IMR-90 (cell line): ENCODE data around the gene MDM4. TPM values are rescaled to one million over a fixed set of nuclear protein-coding genes. Genes with fewer than 3 reads are reported as not detected.

Experiments
- ATAC-seq: fragments of 200-7000 bp; cut with Tn5 transposase; 2 replicates; pipeline ENCODE4 v1.9.1; 2020; ENCODE audit warnings: low read depth, mild to moderate bottlenecking, moderate library complexity
- BruUV-seq: library from RNA; stranded (reverse); fragments of 400-500 nt; replicated peaks from 2 replicates; lab custom pipeline; 2021; lab: Mats Ljungman, UMichigan
- CTCF ChIA-PET: fragments of 300-600 bp; formaldehyde crosslinking; extraction: SDS; loops from one replicate; lab custom pipeline; 2021; ENCODE audit warnings: antibody characterized with exemption; lab: Yijun Ruan, JAX
- POLR2A ChIA-PET: fragments of 300-600 bp; sonication (Branson Sonifier 250); formaldehyde crosslinking; loops from one replicate; lab custom pipeline; 2022; ENCODE audit warnings: antibody characterized with exemption; ENCODE audit not compliant: unreplicated experiment; lab: Charles Lee
- DNase-seq: peaks from one replicate; pipeline ENCODE4 v3.0.0; 2013
- H2AFZ ChIP-seq: replicated peaks from 2 replicates; pipeline ENCODE3; 2013; ENCODE audit warnings: low read length, mild to moderate bottlenecking; ENCODE audit not compliant: poor library complexity
- H2AK5ac ChIP-seq: 2 replicates; pipeline ENCODE4 v1.6.1; 2013; ENCODE audit warnings: low read depth, low read length, inconsistent platforms
- H2AK9ac ChIP-seq: replicated peaks from 2 replicates; pipeline ENCODE3; 2013; ENCODE audit warnings: mild to moderate bottlenecking, low read depth, low read length, moderate library complexity; ENCODE audit not compliant: poor library complexity
- H2BK120ac ChIP-seq: 2 replicates; pipeline ENCODE4 v1.6.1; 2013; ENCODE audit warnings: low read depth, low read length, inconsistent platforms
- H2BK15ac ChIP-seq: 3 replicates; pipeline ENCODE4 v1.6.1; 2013; ENCODE audit warnings: low read depth, low read length, inconsistent platforms
- H2BK20ac ChIP-seq: 2 replicates; pipeline ENCODE4 v1.6.1; 2013; ENCODE audit warnings: low read depth, mild to moderate bottlenecking, inconsistent platforms, low read length, moderate library complexity
- H2BK5ac ChIP-seq: 2 replicates; pipeline ENCODE4 v1.6.1; 2013; ENCODE audit warnings: mild to moderate bottlenecking, low read depth, low read length, inconsistent platforms; ENCODE audit not compliant: poor library complexity, severe bottlenecking
- H3K14ac ChIP-seq: replicated peaks from 2 replicates; pipeline ENCODE4 v1.6.1; 2013; ENCODE audit warnings: low read depth, low read length, inconsistent platforms
- H3K18ac ChIP-seq: 2 replicates; pipeline ENCODE4 v1.6.1; 2013; ENCODE audit warnings: low read depth, low read length, control low read depth
- H3K23ac ChIP-seq: 2 replicates; pipeline ENCODE4 v1.6.1; 2013; ENCODE audit warnings: low read depth, low read length, inconsistent platforms
- H3K27ac ChIP-seq: 2 replicates; pipeline ENCODE4 v1.5.1; 2013; ENCODE audit warnings: mild to moderate bottlenecking, control low read depth, low read length; ENCODE audit not compliant: insufficient read depth
- H3K27me3 ChIP-seq: 2 replicates; pipeline ENCODE4 v1.6.1; 2013; ENCODE audit warnings: low read length; ENCODE audit not compliant: control insufficient read depth, insufficient read depth
- H3K36me3 ChIP-seq: 2 replicates; pipeline ENCODE4 v1.6.1; 2013; ENCODE audit warnings: low read length, mixed read lengths; ENCODE audit not compliant: control insufficient read depth, insufficient read depth
- H3K4ac ChIP-seq: 2 replicates; pipeline ENCODE4 v1.6.1; 2013; ENCODE audit warnings: low read depth, low read length, inconsistent platforms
- H3K4me1 ChIP-seq: 2 replicates; pipeline ENCODE4 v1.6.1; 2013; ENCODE audit warnings: low read length, mixed read lengths; ENCODE audit not compliant: control insufficient read depth, insufficient read depth
- H3K4me2 ChIP-seq: 2 replicates; pipeline ENCODE4 v1.6.1; 2013; ENCODE audit warnings: low read depth, mild to moderate bottlenecking, control low read depth, low read length, moderate library complexity
- H3K4me3 ChIP-seq: 2 replicates; pipeline ENCODE4 v1.5.1; 2013; ENCODE audit warnings: low read depth, mild to moderate bottlenecking, control low read depth, low read length, moderate library complexity; ENCODE audit not compliant: insufficient read depth
- H3K56ac ChIP-seq: 2 replicates; pipeline ENCODE4 v1.6.1; 2013; ENCODE audit warnings: low read length, inconsistent platforms; ENCODE audit not compliant: insufficient read depth; ENCODE audit errors: extremely low read depth
- H3K79me1 ChIP-seq, 2 experiments: 2 replicates each; pipeline ENCODE4 v1.6.1; 2013; ENCODE audit warnings: low read length in 2 of 2, inconsistent platforms in 1 of 2, low read depth in 1 of 2
- H3K9ac ChIP-seq: 2 replicates; pipeline ENCODE4 v1.6.1; 2013; ENCODE audit warnings: low read depth, low read length, control low read depth
- H3K9me1 ChIP-seq: 2 replicates; pipeline ENCODE4 v1.6.1; 2013; ENCODE audit warnings: low read length, inconsistent platforms; ENCODE audit not compliant: insufficient read depth
- H3K9me3 ChIP-seq: 2 replicates; pipeline ENCODE4 v1.6.1; 2013; ENCODE audit warnings: low read length; ENCODE audit not compliant: control insufficient read depth, insufficient read depth
- H4K20me1 ChIP-seq: 2 replicates; pipeline ENCODE4 v1.6.1; 2013; ENCODE audit warnings: low read length, inconsistent platforms; ENCODE audit not compliant: insufficient read depth
- H4K5ac ChIP-seq: 2 replicates; pipeline ENCODE4 v1.6.1; 2013; ENCODE audit warnings: mild to moderate bottlenecking, low read depth, low read length, control low read depth
- H4K8ac ChIP-seq, 2 experiments: 2 replicates each; pipeline ENCODE4 v1.6.1; 2013; ENCODE audit warnings: low read depth in 2 of 2, low read length in 2 of 2, control low read depth in 1 of 2, inconsistent platforms in 1 of 2
- H4K91ac ChIP-seq: 2 replicates; pipeline ENCODE4 v1.6.1; 2013; ENCODE audit warnings: low read depth, low read length, inconsistent platforms; ENCODE audit not compliant: insufficient read depth
- CEBPB ChIP-seq: IDR thresholded peaks from 2 replicates; pipeline ENCODE4 v1.6.1; 2012; ENCODE audit warnings: low read depth, low read length, improper control_type of control experiment
- FOS ChIP-seq: fragments of 150-350 bp; IDR thresholded peaks from 2 replicates; pipeline ENCODE4 v1.6.1; 2016; ENCODE audit warnings: low read depth, low read length
- MAFK ChIP-seq: IDR thresholded peaks from 2 replicates; pipeline ENCODE4 v1.6.1; 2012; ENCODE audit warnings: low read depth, low read length, improper control_type of control experiment
- MXI1 ChIP-seq: IDR thresholded peaks from 2 replicates; pipeline ENCODE4 v1.6.1; 2012; ENCODE audit warnings: low read depth, mild to moderate bottlenecking, low read length, moderate library complexity, borderline replicate concordance
- NFE2L2 ChIP-seq: fragments of 150-350 bp; IDR thresholded peaks from 2 replicates; pipeline ENCODE4 v1.6.1; 2016; ENCODE audit warnings: low read depth, mild to moderate bottlenecking, low read length
- RAD21 ChIP-seq: IDR thresholded peaks from 2 replicates; pipeline ENCODE4 v1.6.1; 2012; ENCODE audit warnings: low read length, improper control_type of control experiment
- RFX5 ChIP-seq: IDR thresholded peaks from 2 replicates; pipeline ENCODE4 v1.8.0; 2012; ENCODE audit warnings: low read depth, mild to moderate bottlenecking, low read length, moderate library complexity
- SMC3 ChIP-seq: fragments of 150-350 bp; IDR thresholded peaks from 2 replicates; pipeline ENCODE4 v1.6.1; 2016; ENCODE audit warnings: low read depth, mild to moderate bottlenecking, antibody characterized with exemption, low read length, moderate library complexity
- WGBS, 2 experiments: methylation state at CpG; one replicate each; pipeline versions ENCODE4 v1.1.5 to v1.1.7; 2013; ENCODE audit warnings: missing lambda C conversion rate in 2 of 2; ENCODE audit not compliant: insufficient read length in 1 of 2; ENCODE audit errors: extremely low coverage in 2 of 2; 5-methylcytosine and 5-hydroxymethylcytosine counted together
- dilution Hi-C: fragments of 300-500 bp; cut with HindIII; formaldehyde crosslinking; loops from one replicate; pipeline ENCODE4 v1.14.3; 2018; ENCODE audit warnings: low sequenced_read_pairs; ENCODE audit not compliant: unreplicated experiment
- in situ Hi-C: fragments of 300-500 bp; cut with MboI; formaldehyde crosslinking; loops from 3 replicates; pipeline ENCODE4 v1.14.3; 2019; ENCODE audit warnings: low sequenced_read_pairs, inconsistent platforms, mixed read lengths
- intact Hi-C: fragments of 100-400 bp; cut with micrococcal nuclease; formaldehyde crosslinking; loops from 2 replicates; pipeline ENCODE4 v1.10.0; 2022
- polyA plus RNA-seq, 3 experiments: library from polyadenylated mRNA; depleted of rRNA; stranded (reverse); fragments of >200 nt; gene quantifications; 2 replicates each; pipeline ENCODE4 v1.2.3, GENCODE V29; 2012; ENCODE audit warnings: low replicate concordance in 1 of 3
- total RNA-seq: library from RNA; depleted of rRNA; stranded (reverse); fragments of >200 nt; gene quantifications from 2 replicates; pipeline ENCODE4 v1.2.3, GENCODE V29; 2012
- TF ChIP-seq, protein P1 (sequence below): fragments of 150-350 bp; IDR thresholded peaks from 2 replicates; pipeline ENCODE4 v1.6.1; 2017; ENCODE audit warnings: mild to moderate bottlenecking, antibody characterized with exemption, low read length, low read depth
- TF ChIP-seq, protein P2 (sequence below): conservative IDR thresholded peaks from 2 replicates; pipeline ENCODE4 v1.5.1; 2012; ENCODE audit warnings: mild to moderate bottlenecking, low read depth, low read length, improper control_type of control experiment

MDM4 gene
- total and polyA plus RNA-seq, 2 of the 4 experiments (the other 2 are of a cell fraction): 7.4 to 20.1 TPM

DNA sequence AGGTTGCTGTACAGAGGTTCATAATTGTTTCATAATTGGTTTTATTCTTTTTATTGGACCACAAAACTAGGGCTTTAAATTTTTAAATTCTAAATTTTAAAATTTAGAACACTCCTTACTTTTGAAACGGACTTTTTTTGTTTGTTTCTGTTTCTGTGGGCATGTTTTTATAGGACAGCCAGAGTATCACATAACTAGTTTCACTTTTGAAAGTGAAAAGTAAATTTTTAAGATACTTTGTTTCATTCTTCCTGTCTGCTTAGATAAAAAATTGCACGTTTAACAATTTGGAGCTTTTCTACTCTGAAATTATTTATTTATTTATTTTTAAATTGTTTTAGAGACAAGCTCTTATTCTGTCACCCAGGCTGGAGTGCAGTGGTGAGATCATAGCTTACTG lies 29.7 kb downstream of the MDM4 start:
- POLR2A ChIA-PET: no interaction called here
- H3K23ac ChIP-seq: no peak overlapping the region
- H3K36me3 ChIP-seq: peaks cover 34% of the 10 kb centered on the region
- H2BK15ac ChIP-seq: no peak overlapping the region
- no peaks in the 10 kb centered on the region for H3K4me1 ChIP-seq
- in situ Hi-C loops: no loop called here
- H4K5ac ChIP-seq: no peak overlapping the region
- no peaks in the 10 kb centered on the region for H3K9me3 ChIP-seq
- H3K4me2 ChIP-seq: no peak overlapping the region
- DNase-seq (no peak), ATAC-seq (no peak)
- TF ChIP-seq, protein P1, sequence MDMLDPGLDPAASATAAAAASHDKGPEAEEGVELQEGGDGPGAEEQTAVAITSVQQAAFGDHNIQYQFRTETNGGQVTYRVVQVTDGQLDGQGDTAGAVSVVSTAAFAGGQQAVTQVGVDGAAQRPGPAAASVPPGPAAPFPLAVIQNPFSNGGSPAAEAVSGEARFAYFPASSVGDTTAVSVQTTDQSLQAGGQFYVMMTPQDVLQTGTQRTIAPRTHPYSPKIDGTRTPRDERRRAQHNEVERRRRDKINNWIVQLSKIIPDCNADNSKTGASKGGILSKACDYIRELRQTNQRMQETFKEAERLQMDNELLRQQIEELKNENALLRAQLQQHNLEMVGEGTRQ: no peak
- no peak for TF ChIP-seq CEBPB
- no peak for TF ChIP-seq MXI1
- TF ChIP-seq MAFK: no peak
- TF ChIP-seq RAD21: no peak
- no peak for TF ChIP-seq NFE2L2
- no peak for TF ChIP-seq SMC3
- TF ChIP-seq RFX5: no peak
- TF ChIP-seq, protein P2, sequence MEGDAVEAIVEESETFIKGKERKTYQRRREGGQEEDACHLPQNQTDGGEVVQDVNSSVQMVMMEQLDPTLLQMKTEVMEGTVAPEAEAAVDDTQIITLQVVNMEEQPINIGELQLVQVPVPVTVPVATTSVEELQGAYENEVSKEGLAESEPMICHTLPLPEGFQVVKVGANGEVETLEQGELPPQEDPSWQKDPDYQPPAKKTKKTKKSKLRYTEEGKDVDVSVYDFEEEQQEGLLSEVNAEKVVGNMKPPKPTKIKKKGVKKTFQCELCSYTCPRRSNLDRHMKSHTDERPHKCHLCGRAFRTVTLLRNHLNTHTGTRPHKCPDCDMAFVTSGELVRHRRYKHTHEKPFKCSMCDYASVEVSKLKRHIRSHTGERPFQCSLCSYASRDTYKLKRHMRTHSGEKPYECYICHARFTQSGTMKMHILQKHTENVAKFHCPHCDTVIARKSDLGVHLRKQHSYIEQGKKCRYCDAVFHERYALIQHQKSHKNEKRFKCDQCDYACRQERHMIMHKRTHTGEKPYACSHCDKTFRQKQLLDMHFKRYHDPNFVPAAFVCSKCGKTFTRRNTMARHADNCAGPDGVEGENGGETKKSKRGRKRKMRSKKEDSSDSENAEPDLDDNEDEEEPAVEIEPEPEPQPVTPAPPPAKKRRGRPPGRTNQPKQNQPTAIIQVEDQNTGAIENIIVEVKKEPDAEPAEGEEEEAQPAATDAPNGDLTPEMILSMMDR: no peak
- no peak for TF ChIP-seq FOS
- H4K91ac ChIP-seq: no peak overlapping the region
- H3K9ac ChIP-seq: no peak overlapping the region
- no peak overlapping the region for H2BK20ac ChIP-seq
- H2AK5ac ChIP-seq: no peak overlapping the region
- H3K27ac ChIP-seq: no peak overlapping the region
- CTCF ChIA-PET: interaction anchor here (2.6 kb wide), 1 partner anchor 261 kb away, joined by 12 read pairs; no protein-coding TSS in a partner anchor
- H3K14ac ChIP-seq: no peak overlapping the region
- dilution Hi-C loops: no loop called here
- no peaks in the 10 kb centered on the region for H3K27me3 ChIP-seq
- no peak overlapping the region for H2BK5ac ChIP-seq
- no peak overlapping the region for H3K56ac ChIP-seq
- no peak overlapping the region for H3K4me3 ChIP-seq
- H2BK120ac ChIP-seq: no peak overlapping the region
- no TSS peak for BruUV-seq
- intact Hi-C loops: loop anchor here (10.0 kb wide), 1 partner anchor 549 kb away; no protein-coding TSS in a partner anchor
- 0 out of 2 replicates have a peak, but pooled peaks cover 4% of the 10 kb centered on the region for H3K9me1 ChIP-seq
- H2AFZ ChIP-seq: no peak overlapping the region
- no peak overlapping the region for H3K4ac ChIP-seq
- no peak overlapping the region for H2AK9ac ChIP-seq
- H3K79me1 ChIP-seq: peaks cover 6 to 9% of the 10 kb centered on the region in 2 experiments
- no peak overlapping the region for H4K8ac ChIP-seq
- no CpG with 5 or more reads among the region's 2 CpGs for WGBS, 2 experiments
- no peaks in the 10 kb centered on the region for H4K20me1 ChIP-seq
- H3K18ac ChIP-seq: no peak overlapping the region
